ENCODE measurements around the gene ENTPD6. TPM values are rescaled to one million over a fixed set of nuclear protein-coding genes. Genes with fewer than 3 reads are reported as not detected.

ENTPD6 gene
- polyA plus RNA-seq, 1 donor from 2014 or later, result 143 TPM

- Histone ChIP-seq H2AFZ (ENCODE audit: low read depth, low read length) (no peak overlapping the region), H3K9ac (ENCODE audit: low read length) (no peak overlapping the region), H3K4me2 (ENCODE audit: low read length) (no peak overlapping the region), H4K20me1 (ENCODE audit: insufficient read depth) (no peaks in the 10 kb centered on the region), H3K9me3 (ENCODE audit: low read length) (no peaks in the 10 kb centered on the region), H3K36me3 (ENCODE audit: insufficient read depth, low read length) (no peaks in the 10 kb centered on the region), H3K4me3 (ENCODE audit: low read length) (no peak overlapping the region), H3K27ac (ENCODE audit: low read length) (no peak overlapping the region), H3K27me3 (ENCODE audit: insufficient read depth, low read depth, low read length) (no peaks in the 10 kb centered on the region), H3K79me2 (replicated peaks; ENCODE audit: insufficient read depth, low read length) (no peaks in the 10 kb centered on the region), H3K9me2 (ENCODE audit: insufficient read depth, low read length) (no peaks in the 10 kb centered on the region), H3F3A (ENCODE audit: insufficient read depth, low read length, poor library complexity, severe bottlenecking) (no peaks in the 10 kb centered on the region)
- TF ChIP-seq TAF1 (IDR thresholded peaks at IDR 0.05; ENCODE audit: low read depth), result no peak
- no peak for TF ChIP-seq EZH2 (IDR thresholded peaks at IDR 0.05; ENCODE audit: borderline replicate concordance, insufficient read depth, low read length, poor library complexity, severe bottlenecking)
- TF ChIP-seq EP300 (conservative IDR thresholded peaks at IDR 0.05; ENCODE audit: poor library complexity, severe bottlenecking), result no peak
- no peak for TF ChIP-seq MXI1 (conservative IDR thresholded peaks at IDR 0.05; ENCODE audit: poor library complexity, severe bottlenecking)
- TF ChIP-seq RAD21 (conservative IDR thresholded peaks at IDR 0.05), result no peak
- TF ChIP-seq POLR2AphosphoS5 (IDR thresholded peaks at IDR 0.05), result no peak
- TF ChIP-seq CTCF (IDR thresholded peaks at IDR 0.05; ENCODE audit: poor library complexity, severe bottlenecking), result no peak
- no peak for TF ChIP-seq REST (IDR thresholded peaks at IDR 0.05; ENCODE audit: borderline replicate concordance)
- TF ChIP-seq SMC3 (conservative IDR thresholded peaks at IDR 0.05; ENCODE audit: poor library complexity), result no peak
Measured at GRCh38 chr20:25238319-25239037, 43.0 kb downstream of the ENTPD6 start.

GRCh38 chr20:25239387-25240370 lies 44.2 kb downstream of the ENTPD6 start:
- no peaks in the 10 kb centered on the region for H4K20me1 ChIP-seq (ENCODE audit: insufficient read depth)
- no peaks in the 10 kb centered on the region for H3K36me3 ChIP-seq (ENCODE audit: insufficient read depth, low read length)
- TF ChIP-seq POLR2AphosphoS5 (IDR thresholded peaks at IDR 0.05) (no peak), CTCF (IDR thresholded peaks at IDR 0.05; ENCODE audit: poor library complexity, severe bottlenecking) (no peak), RAD21 (conservative IDR thresholded peaks at IDR 0.05) (no peak), MXI1 (conservative IDR thresholded peaks at IDR 0.05; ENCODE audit: poor library complexity, severe bottlenecking) (no peak), TAF1 (IDR thresholded peaks at IDR 0.05; ENCODE audit: low read depth) (no peak), SMC3 (conservative IDR thresholded peaks at IDR 0.05; ENCODE audit: poor library complexity) (no peak), EP300 (conservative IDR thresholded peaks at IDR 0.05; ENCODE audit: poor library complexity, severe bottlenecking) (no peak), EZH2 (IDR thresholded peaks at IDR 0.05; ENCODE audit: borderline replicate concordance, insufficient read depth, low read length, poor library complexity, severe bottlenecking) (no peak), REST (IDR thresholded peaks at IDR 0.05; ENCODE audit: borderline replicate concordance) (no peak)
- H3K27ac ChIP-seq (ENCODE audit: low read length), result no peak overlapping the region
- no peak overlapping the region for H3K4me2 ChIP-seq (ENCODE audit: low read length)
- no peaks in the 10 kb centered on the region for H3K79me2 ChIP-seq (replicated peaks; ENCODE audit: insufficient read depth, low read length)
- no peak overlapping the region for H2AFZ ChIP-seq (ENCODE audit: low read depth, low read length)
- H3K9me2 ChIP-seq (ENCODE audit: insufficient read depth, low read length), result no peaks in the 10 kb centered on the region
- no peaks in the 10 kb centered on the region for H3F3A ChIP-seq (ENCODE audit: insufficient read depth, low read length, poor library complexity, severe bottlenecking)
- no peak overlapping the region for H3K9ac ChIP-seq (ENCODE audit: low read length)
- H3K4me3 ChIP-seq (ENCODE audit: low read length), result no peak overlapping the region
- no peaks in the 10 kb centered on the region for H3K9me3 ChIP-seq (ENCODE audit: low read length)
- no peaks in the 10 kb centered on the region for H3K27me3 ChIP-seq (ENCODE audit: insufficient read depth, low read depth, low read length)
